Smooth muscle cell of the coronary artery (primary cell): ENCODE data around the gene ABCC10. TPM values are rescaled to one million over a fixed set of nuclear protein-coding genes. Genes with fewer than 3 reads are reported as not detected.

Experiments
- total RNA-seq: library from RNA; depleted of rRNA; stranded (reverse); fragments of >200 nt; gene quantifications from 2 replicates; pipeline ENCODE4 v1.2.3, GENCODE V29; 2014; ENCODE audit warnings: low replicate concordance

The ABCC10 gene
- 12.3 and 12.4 TPM in 2 replicates for total RNA-seq

DNA sequence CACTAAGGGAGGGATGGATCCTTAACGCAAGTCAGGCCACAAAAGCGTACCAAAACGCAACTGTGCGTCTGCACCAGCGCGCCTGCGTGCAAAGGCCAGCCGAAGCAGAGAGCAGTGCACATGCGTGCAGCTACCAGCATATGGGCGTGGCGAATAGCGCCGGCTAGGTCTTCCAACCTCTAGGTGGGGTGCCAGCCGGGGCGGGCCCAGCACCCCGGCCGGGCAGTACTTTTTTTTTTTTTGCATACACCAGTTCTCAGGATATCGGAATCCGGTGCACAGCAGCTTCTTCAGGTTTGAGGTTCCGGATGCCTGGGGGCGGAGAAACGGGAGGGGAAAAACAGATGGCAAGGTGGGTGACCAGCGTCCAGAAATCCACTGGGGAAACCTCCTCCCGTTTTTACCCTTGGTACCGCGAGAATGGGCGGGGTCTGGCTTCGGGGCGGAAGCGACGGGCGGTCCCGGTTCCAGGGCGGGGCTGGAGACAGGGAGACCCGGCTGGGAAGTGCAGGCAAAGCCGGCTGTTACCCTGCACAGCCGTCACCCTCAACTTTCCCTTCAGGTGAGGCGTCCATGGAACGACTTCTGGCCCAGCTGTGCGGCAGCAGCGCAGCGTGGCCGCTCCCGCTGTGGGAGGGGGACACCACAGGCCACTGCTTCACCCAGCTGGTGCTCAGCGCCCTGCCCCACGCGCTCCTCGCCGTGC lies at the start of gene ABCC10:
ABCC10 (plus strand) TSS at position 136 of the 706 bp plus-strand sequence; CDS start at position 574, 438 bp downstream.

GRCh38 chr6:43455531-43456428 lies 28.4 kb downstream of the ABCC10 start, which contains the start of gene DLK2:
TSS of gene DLK2 (minus strand) at chr6:43455548. CDS start at chr6:43454825, 723 bp downstream.

GRCh38 chr6:43477235-43478007 lies 50.1 kb downstream of the ABCC10 start, which contains the start of gene TJAP1:
TSS of gene TJAP1 (plus strand) at chr6:43477570. CDS start at chr6:43499002, 21,432 bp downstream.

Other genes with a start within 250 kb of the ABCC10 start
- 17.5 and 26.4 TPM in 2 replicates for gene CUL9, start 245.3 kb upstream of the ABCC10 start, total RNA-seq
- gene DNPH1, start 198.1 kb upstream of the ABCC10 start, total RNA-seq = 54.5 and 66.4 TPM in 2 replicates
- under 0.01 TPM in 1 of 2 replicates, not detected in the other for gene TTBK1, start 184.1 kb upstream of the ABCC10 start, total RNA-seq
- not detected in 2 replicates for gene SLC22A7, start 129.3 kb upstream of the ABCC10 start, total RNA-seq
- 0.47 TPM in 1 of 2 replicates, not detected in the other for gene CRIP3, start 118.7 kb upstream of the ABCC10 start, total RNA-seq
- 2.8 and 3.8 TPM in 2 replicates for gene ZNF318, start 57.9 kb upstream of the ABCC10 start, total RNA-seq
- 0.23 and 0.47 TPM in 2 replicates for gene DLK2, start 28.0 kb downstream of the ABCC10 start, total RNA-seq
- gene TJAP1, start 50.0 kb downstream of the ABCC10 start, total RNA-seq = 6.5 and 7.4 TPM in 2 replicates
- 0.12 and 0.30 TPM in 2 replicates for gene LRRC73, start 82.8 kb downstream of the ABCC10 start, total RNA-seq
- 110 and 288 TPM in 2 replicates for gene YIPF3, start 89.4 kb downstream of the ABCC10 start, total RNA-seq
- 16.8 and 31.5 TPM in 2 replicates for gene POLR1C, start 89.5 kb downstream of the ABCC10 start, total RNA-seq
- gene XPO5, start 148.5 kb downstream of the ABCC10 start, total RNA-seq = 17.3 and 17.7 TPM in 2 replicates
- gene POLH, start 148.6 kb downstream of the ABCC10 start, total RNA-seq = 15.7 and 22.0 TPM in 2 replicates
- gene GTPBP2, start 201.7 kb downstream of the ABCC10 start, total RNA-seq = 44.0 and 52.9 TPM in 2 replicates
- gene MAD2L1BP, start 208.3 kb downstream of the ABCC10 start, total RNA-seq = 9.2 and 15.8 TPM in 2 replicates
- 0.45 and 0.94 TPM in 2 replicates for gene RSPH9, start 217.5 kb downstream of the ABCC10 start, total RNA-seq